B cell (primary cell): ENCODE data around the gene OAT. TPM values are rescaled to one million over a fixed set of nuclear protein-coding genes. Genes with fewer than 3 reads are reported as not detected.

Experiments used
- ATAC-seq: fragments of 200-7000 bp; cut with Tn5 transposase; one replicate; pipeline ENCODE4 v1.10.0; 2021; ENCODE audit warnings: low read depth, mild to moderate bottlenecking, moderate number of reproducible peaks, moderate library complexity
- CTCF ChIA-PET: fragments of 350-600 bp; sonication (Branson Sonifier 250); formaldehyde crosslinking; loops from one replicate; lab custom pipeline; 2021; ENCODE audit warnings: antibody characterized with exemption, inconsistent platforms; lab: Charles Lee
- POLR2A ChIA-PET: fragments of 350-600 bp; sonication (Branson Sonifier 250); formaldehyde crosslinking; loops from one replicate; lab custom pipeline; 2021; ENCODE audit warnings: antibody characterized with exemption; lab: Charles Lee
- DNase-seq: peaks from one replicate; pipeline ENCODE4 v3.0.0; 2013
- H2AFZ ChIP-seq: 2 replicates; pipeline ENCODE4 v1.6.1; 2012; ENCODE audit warnings: mild to moderate bottlenecking, low read depth, low read length; ENCODE audit not compliant: insufficient read depth, poor library complexity, severe bottlenecking
- H3K27ac ChIP-seq, 2 donors: 1 replicate in 1 of 2; 2 replicates in 1 of 2; pipeline ENCODE4 v1.5.1; 2012 to 2013; ENCODE audit warnings: low read length in 2 of 2, mild to moderate bottlenecking in 2 of 2, moderate library complexity in 1 of 2
- H3K27me3 ChIP-seq, 4 experiments: fragments of 200-600 bp in 1 of 4; sonication (generic) in 1 of 4; replicated peaks in 1 of 4; 1 replicate in 2 of 4; 2 replicates in 2 of 4; pipeline versions ENCODE4 v1.6.1 to v1.7.0; 2013 to 2016; ENCODE audit warnings: low read length in 3 of 4, mild to moderate bottlenecking in 2 of 4, mixed read lengths in 1 of 4, moderate library complexity in 1 of 4; ENCODE audit not compliant: insufficient read depth in 4 of 4, control insufficient read depth in 3 of 4; ENCODE audit errors: control extremely low read depth in 1 of 4
- H3K36me3 ChIP-seq, 2 experiments: replicated peaks in 1 of 2; 1 replicate in 1 of 2; 2 replicates in 1 of 2; pipeline versions ENCODE4 v1.6.1 to v1.7.1; 2013; ENCODE audit warnings: low read length in 1 of 2; ENCODE audit not compliant: insufficient read depth in 2 of 2, control insufficient read depth in 1 of 2; ENCODE audit errors: control extremely low read depth in 1 of 2, extremely low read depth in 1 of 2
- H3K4me1 ChIP-seq, 2 donors: fragments of 200-600 bp in 1 of 2; sonication (generic) in 1 of 2; 1 replicate in 1 of 2; 2 replicates in 1 of 2; pipeline versions ENCODE4 v1.5.1 to v1.6.1; 2013 to 2017; ENCODE audit warnings: low read length in 2 of 2; ENCODE audit not compliant: control insufficient read depth in 2 of 2, insufficient read depth in 2 of 2
- H3K4me2 ChIP-seq: replicated peaks from 2 replicates; pipeline ENCODE3; 2012; ENCODE audit warnings: mild to moderate bottlenecking, low read depth, low read length; ENCODE audit not compliant: poor library complexity, severe bottlenecking
- H3K4me3 ChIP-seq, 5 experiments: fragments of 200-600 bp in 1 of 5; sonication (generic) in 1 of 5; 1 replicate in 3 of 5; 2 replicates in 2 of 5; pipeline versions ENCODE4 v1.5.1 to v1.7.0; 2011 to 2016; ENCODE audit warnings: low read length in 4 of 5, mild to moderate bottlenecking in 4 of 5, low read depth in 2 of 5, control low read depth in 1 of 5, moderate library complexity in 1 of 5; ENCODE audit not compliant: insufficient read depth in 1 of 5; ENCODE audit errors: control extremely low read depth in 1 of 5, extremely low read depth in 1 of 5
- H3K79me2 ChIP-seq: fragments of 200-600 bp; sonication (generic); one replicate; pipeline ENCODE4 v1.6.0; 2016; ENCODE audit warnings: low read length; ENCODE audit not compliant: control insufficient read depth, insufficient read depth
- H3K9ac ChIP-seq: fragments of 200-600 bp; sonication (generic); 2 replicates; pipeline ENCODE4 v1.6.1; 2017; ENCODE audit warnings: mild to moderate bottlenecking, low read length, moderate library complexity
- H3K9me3 ChIP-seq, 3 donors: one replicate each; pipeline versions ENCODE4 v1.6.1 to v1.7.1; 2013; ENCODE audit warnings: low read length in 2 of 3; ENCODE audit not compliant: control insufficient read depth in 2 of 3, insufficient read depth in 1 of 3; ENCODE audit errors: control extremely low read depth in 1 of 3
- H4K20me1 ChIP-seq: 2 replicates; pipeline ENCODE4 v1.6.0; 2012; ENCODE audit warnings: mild to moderate bottlenecking, low read length; ENCODE audit not compliant: insufficient read depth, control insufficient read depth, poor library complexity, severe bottlenecking
- H3K27ac Mint-ChIP-seq: one replicate; pipeline ENCODE4 v1.8.0; 2021; ENCODE audit warnings: mixed read lengths
- H3K27me3 Mint-ChIP-seq: one replicate; pipeline ENCODE4 v1.8.0; 2021; ENCODE audit warnings: mixed read lengths
- H3K4me1 Mint-ChIP-seq: one replicate; pipeline ENCODE4 v1.8.0; 2021; ENCODE audit warnings: mixed read lengths
- H3K4me3 Mint-ChIP-seq: one replicate; pipeline ENCODE4 v1.8.0; 2021; ENCODE audit warnings: mixed read lengths
- H3K9me3 Mint-ChIP-seq: one replicate; pipeline ENCODE4 v1.8.0; 2022; ENCODE audit warnings: mixed read lengths; ENCODE audit not compliant: insufficient read depth
- CTCF ChIP-seq: fragments of 200-600 bp; IDR thresholded peaks from one replicate; pipeline ENCODE4 v1.8.0; 2022; ENCODE audit warnings: antibody characterized with exemption, mild to moderate bottlenecking
- EZH2 ChIP-seq: IDR thresholded peaks from 2 replicates; pipeline ENCODE4 v1.6.1; 2012; ENCODE audit warnings: borderline replicate concordance, low read depth, mild to moderate bottlenecking, moderate library complexity, low read length; ENCODE audit not compliant: insufficient read depth, poor library complexity, severe bottlenecking
- WGBS: methylation state at CpG from one replicate; pipeline ENCODE4 v1.1.5; 2013; ENCODE audit warnings: missing lambda C conversion rate; ENCODE audit not compliant: insufficient coverage; 5-methylcytosine and 5-hydroxymethylcytosine counted together
- intact Hi-C: fragments of 100-400 bp; cut with micrococcal nuclease; formaldehyde crosslinking; loops from one replicate; pipeline ENCODE4 v1.10.0; 2022
- polyA plus RNA-seq: library from polyadenylated mRNA; depleted of rRNA; stranded (reverse); fragments of >200 nt; gene quantifications from 2 replicates; pipeline ENCODE4 v1.2.3, GENCODE V29; 2012
- total RNA-seq, 2 donors: library from RNA; stranded (reverse); fragments of 120-200 nt in 1 of 2; gene quantifications; 1 replicate in 1 of 2; 2 replicates in 1 of 2; pipeline versions ENCODE4 v1.2.3 to v1.2.4, GENCODE V29; 2013 to 2022

Gene OAT
- total and polyA plus RNA-seq, 2 donors (not counting 1 experiment from before 2014, with no cell fraction given): 13.9 to 20.1 TPM

- H3K4me1 ChIP-seq: peaks cover 5 to 9% of the 10 kb centered on the region in 2 donors
- ChIA-PET POLR2A (interaction anchor here (0.6 kb wide), 1 partner anchor 15 kb away, joined by 18 read pairs; no protein-coding TSS in a partner anchor), CTCF (interaction anchor here (0.6 to 2.4 kb wide), 3 partner anchors 72 to 407 kb away, joined by 4 to 13 read pairs (median 6); no protein-coding TSS in a partner anchor)
- peaks cover 9% of the 10 kb centered on the region for H3K4me1 Mint-ChIP-seq
- H3K4me3 ChIP-seq: no peak overlapping the region
- TF ChIP-seq CTCF (no peak), EZH2 (no peak)
- H4K20me1 ChIP-seq: no peaks in the 10 kb centered on the region
- H2AFZ ChIP-seq: no peak overlapping the region
- no peak overlapping the region for H3K27ac ChIP-seq
- H3K27ac Mint-ChIP-seq: no peak overlapping the region
- 90% methylated on average over 3 of the region's 5 CpGs for WGBS
- no peak overlapping the region for H3K9ac ChIP-seq
- H3K9me3 ChIP-seq: no peaks in the 10 kb centered on the region
- no peak for ATAC-seq
- no peaks in the 10 kb centered on the region for H3K27me3 Mint-ChIP-seq
- intact Hi-C loops: no loop called here
- peaks cover 0 to 25% of the 10 kb centered on the region in 2 experiments for H3K36me3 ChIP-seq
- no peak overlapping the region for H3K4me2 ChIP-seq
- no peaks in the 10 kb centered on the region for H3K27me3 ChIP-seq
- H3K9me3 Mint-ChIP-seq: no peaks in the 10 kb centered on the region
- DNase-seq: no peak
- no peaks in the 10 kb centered on the region for H3K79me2 ChIP-seq
- H3K4me3 Mint-ChIP-seq: no peak overlapping the region
Observed at GRCh38 chr10:124401633-124402032, 17.1 kb downstream of the OAT start.

GRCh38 chr10:124394583-124394982 lies 24.1 kb downstream of the OAT start:
- ChIA-PET CTCF (interaction anchor here (1.7 to 12.0 kb wide), 2 partner anchors 9 to 398 kb away, joined by 7 to 365 read pairs; no protein-coding TSS in a partner anchor), POLR2A (no interaction called here)
- Mint-ChIP-seq H3K9me3 (peaks cover 7% of the 10 kb centered on the region), H3K27ac (no peak overlapping the region), H3K4me1 (peaks cover 2% of the 10 kb centered on the region), H3K27me3 (no peaks in the 10 kb centered on the region), H3K4me3 (no peak overlapping the region)
- Histone ChIP-seq H4K20me1 (no peaks in the 10 kb centered on the region), H3K27ac (no peak overlapping the region), H3K4me1 (peaks cover 0 to 3% of the 10 kb centered on the region in 2 donors), H3K36me3 (peaks cover 0 to 4% of the 10 kb centered on the region in 2 experiments), H3K4me3 (no peak overlapping the region), H2AFZ (no peak overlapping the region), H3K4me2 (no peak overlapping the region), H3K79me2 (no peaks in the 10 kb centered on the region), H3K27me3 (no peaks in the 10 kb centered on the region), H3K9me3 (peaks cover 0 to 7% (median 4%) of the 10 kb centered on the region in 3 donors), H3K9ac (no peak overlapping the region)
- TF ChIP-seq EZH2 (no peak), CTCF (no peak)
- intact Hi-C loops: no loop called here
- ATAC-seq: no peak
- 83% methylated on average over 1 of the region's 1 CpG for WGBS
- no peak for DNase-seq
